Epithelial cell of proximal tubule (primary cell): ENCODE data around the gene TPP1. TPM values are rescaled to one million over a fixed set of nuclear protein-coding genes. Genes with fewer than 3 reads are reported as not detected.

Experiments
- DNase-seq: peaks from one replicate; pipeline ENCODE4 v3.0.0-alpha.2; 2011; ENCODE audit warnings: low read depth
- H3K4me3 ChIP-seq: 2 replicates; pipeline ENCODE4 v1.5.1; 2011; ENCODE audit warnings: low read depth, mild to moderate bottlenecking, low read length
- total RNA-seq: library from RNA; depleted of rRNA; stranded (reverse); fragments of >200 nt; gene quantifications from 2 replicates; pipeline ENCODE4 v1.2.3, GENCODE V29; 2015
- TF ChIP-seq, protein P1 (sequence below): conservative IDR thresholded peaks from 2 replicates; pipeline ENCODE4 v1.5.1; 2012; ENCODE audit warnings: low read depth, mild to moderate bottlenecking, low read length

TPP1 gene
- total RNA-seq, 1 donor from 2014 or later = 15.4 TPM

- H3K4me3 ChIP-seq = no peak overlapping the region
- TF ChIP-seq, protein P1, sequence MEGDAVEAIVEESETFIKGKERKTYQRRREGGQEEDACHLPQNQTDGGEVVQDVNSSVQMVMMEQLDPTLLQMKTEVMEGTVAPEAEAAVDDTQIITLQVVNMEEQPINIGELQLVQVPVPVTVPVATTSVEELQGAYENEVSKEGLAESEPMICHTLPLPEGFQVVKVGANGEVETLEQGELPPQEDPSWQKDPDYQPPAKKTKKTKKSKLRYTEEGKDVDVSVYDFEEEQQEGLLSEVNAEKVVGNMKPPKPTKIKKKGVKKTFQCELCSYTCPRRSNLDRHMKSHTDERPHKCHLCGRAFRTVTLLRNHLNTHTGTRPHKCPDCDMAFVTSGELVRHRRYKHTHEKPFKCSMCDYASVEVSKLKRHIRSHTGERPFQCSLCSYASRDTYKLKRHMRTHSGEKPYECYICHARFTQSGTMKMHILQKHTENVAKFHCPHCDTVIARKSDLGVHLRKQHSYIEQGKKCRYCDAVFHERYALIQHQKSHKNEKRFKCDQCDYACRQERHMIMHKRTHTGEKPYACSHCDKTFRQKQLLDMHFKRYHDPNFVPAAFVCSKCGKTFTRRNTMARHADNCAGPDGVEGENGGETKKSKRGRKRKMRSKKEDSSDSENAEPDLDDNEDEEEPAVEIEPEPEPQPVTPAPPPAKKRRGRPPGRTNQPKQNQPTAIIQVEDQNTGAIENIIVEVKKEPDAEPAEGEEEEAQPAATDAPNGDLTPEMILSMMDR = no peak
- DNase-seq = no peak
Measured at GRCh38 chr11:6615882-6616585, 3.2 kb downstream of the TPP1 start.

- no peak overlapping the region for H3K4me3 ChIP-seq
- TF ChIP-seq, protein P1 = no peak
- DNase-seq = no peak
Measured at GRCh38 chr11:6615046-6615445, 4.2 kb downstream of the TPP1 start.

DNA sequence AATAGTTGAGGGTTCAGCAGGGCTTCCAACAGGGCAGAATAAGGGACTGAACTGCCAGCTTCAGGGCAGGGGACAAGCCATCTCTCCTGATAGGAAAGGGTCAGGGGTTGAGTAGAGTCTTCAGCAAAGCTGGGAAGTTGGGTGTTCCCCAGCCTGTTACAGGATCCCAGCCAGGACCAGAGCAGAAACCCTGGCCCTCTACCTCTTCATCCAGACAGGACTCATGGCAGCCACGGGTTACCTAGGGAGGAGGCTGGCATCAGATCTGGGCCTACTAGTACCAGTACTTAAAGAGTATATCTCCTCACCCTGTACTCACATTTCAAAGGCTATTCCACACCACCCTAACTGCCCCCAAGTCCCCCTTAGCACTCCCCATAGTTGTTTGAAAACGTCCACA is 4.8 kb downstream of the TPP1 start:
- TF ChIP-seq, protein P1 = no peak
- no peak overlapping the region for H3K4me3 ChIP-seq
- DNase-seq = no peak

DNA sequence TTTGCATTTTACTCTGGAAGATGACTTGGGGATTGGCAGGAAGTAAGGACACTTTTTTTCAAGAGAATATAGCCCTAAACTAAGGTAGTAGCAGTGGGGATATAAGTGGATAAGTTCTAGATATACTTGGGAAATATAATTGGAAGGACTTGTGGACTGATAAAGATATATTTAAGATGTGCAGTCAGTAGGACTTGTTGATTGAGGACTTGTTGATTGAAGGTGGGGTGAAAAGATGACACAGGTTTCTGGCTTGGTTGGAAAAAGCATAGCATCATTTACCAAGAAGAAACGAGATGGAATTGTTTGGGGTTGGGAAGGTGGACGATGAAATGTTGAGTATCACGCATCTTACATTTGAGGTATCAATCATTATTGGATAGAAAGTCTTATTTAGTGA is 5.7 kb downstream of the TPP1 start:
- TF ChIP-seq, protein P1 = no peak
- DNase-seq = no peak
- no peak overlapping the region for H3K4me3 ChIP-seq

- DNase-seq = no peak
- H3K4me3 ChIP-seq = peak within 1 kb of the TSS; percentile 79
- TF ChIP-seq, protein P1 = peak; percentile 64
Measured at GRCh38 chr11:6612213-6613041, 6.8 kb downstream of the TPP1 start, which contains the start of gene TAF10. TAF10 (minus strand) TSS chr11:6612216; CDS start chr11:6612189, 27 bp downstream.

DNA sequence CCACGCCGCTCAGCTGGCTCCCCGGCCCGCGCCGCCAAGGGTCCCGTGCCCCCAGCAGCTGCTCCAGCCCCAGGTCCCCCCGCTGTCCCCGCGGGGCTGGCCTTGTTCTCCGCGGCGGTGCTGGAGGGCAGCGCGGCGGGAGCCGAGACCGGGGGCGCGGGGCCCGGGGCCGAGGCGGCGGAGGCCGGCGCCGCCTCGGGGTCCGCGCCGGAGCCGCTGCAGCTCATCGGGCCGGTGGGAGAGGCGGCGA is 7.3 kb downstream of the TPP1 start:
- TF ChIP-seq, protein P1 = no peak

More for the DNA sequence above, 7.3 kb downstream of the TPP1 start:
- H3K4me3 ChIP-seq = peak overlapping the region; percentile 79
- no peak for DNase-seq
